Measurements from ENCODE around the gene STEAP1. TPM values are rescaled to one million over a fixed set of nuclear protein-coding genes. Genes with fewer than 3 reads are reported as not detected.

The STEAP1 gene
- total RNA-seq, 3 donors from 2014 or later (not counting 1 experiment from before 2014, with no cell fraction given): not detected

GRCh38 chr7:90176195-90176594 lies 21.9 kb downstream of the STEAP1 start:
- Histone ChIP-seq H3K27me3 (ENCODE audit: control insufficient read depth, insufficient read depth, low read length) (no peaks in the 10 kb centered on the region), H3K9me3 (ENCODE audit: control insufficient read depth, insufficient read depth, low read length) (no peaks in the 10 kb centered on the region), H3K27ac (ENCODE audit: low read length) (no peak overlapping the region), H3K4me1 (ENCODE audit: control insufficient read depth, insufficient read depth, low read length) (peaks cover 4% of the 10 kb centered on the region), H3K36me3 (ENCODE audit: control insufficient read depth, insufficient read depth, low read length) (no peaks in the 10 kb centered on the region), H3K4me3 (ENCODE audit: low read length) (no peak overlapping the region)
- no peak overlapping the region for H3K4me3 Mint-ChIP-seq
- TF ChIP-seq CTCF (IDR thresholded peaks at IDR 0.05): no peak
- no peaks in the 10 kb centered on the region for H3K9me3 Mint-ChIP-seq
- no peak for ATAC-seq
- WGBS (ENCODE audit: insufficient coverage): 95% methylated on average over 1 of the region's 1 CpG
- DNase-seq: no peak
- no peak overlapping the region for H3K27ac Mint-ChIP-seq
- intact Hi-C loops (cut with micrococcal nuclease): no loop called here
- H3K4me1 Mint-ChIP-seq: peaks cover 9 to 10% of the 10 kb centered on the region in 2 donors
- peaks cover under 1 to 7% of the 10 kb centered on the region in 2 donors for H3K27me3 Mint-ChIP-seq (ENCODE audit: low read depth in 2 of 2)
- no peaks in the 10 kb centered on the region for H3K36me3 Mint-ChIP-seq

- Histone ChIP-seq H3K9me3 (ENCODE audit: control insufficient read depth, insufficient read depth, low read length) (no peaks in the 10 kb centered on the region), H3K4me3 (ENCODE audit: low read length) (no peak overlapping the region), H3K36me3 (ENCODE audit: control insufficient read depth, insufficient read depth, low read length) (no peaks in the 10 kb centered on the region), H3K4me1 (ENCODE audit: control insufficient read depth, insufficient read depth, low read length) (peaks cover 4% of the 10 kb centered on the region), H3K27ac (ENCODE audit: low read length) (no peak overlapping the region), H3K27me3 (ENCODE audit: control insufficient read depth, insufficient read depth, low read length) (no peaks in the 10 kb centered on the region)
- no peak for TF ChIP-seq CTCF (IDR thresholded peaks at IDR 0.05)
- H3K4me3 Mint-ChIP-seq: no peak overlapping the region
- H3K36me3 Mint-ChIP-seq: no peaks in the 10 kb centered on the region
- WGBS (ENCODE audit: insufficient coverage): no CpG with 5 or more reads among the region's 2 CpGs
- H3K9me3 Mint-ChIP-seq: no peaks in the 10 kb centered on the region
- intact Hi-C loops (cut with micrococcal nuclease): no loop called here
- no peak for DNase-seq
- peaks cover 9 to 10% of the 10 kb centered on the region in 2 donors for H3K4me1 Mint-ChIP-seq
- ATAC-seq: no peak
- H3K27ac Mint-ChIP-seq: no peak overlapping the region
- no peaks in the 10 kb centered on the region for H3K27me3 Mint-ChIP-seq (ENCODE audit: low read depth in 2 of 2)
These were observed 23.9 kb downstream of the STEAP1 start for GRCh38 chr7:90178166-90178565.

GRCh38 chr7:90178679-90179278 lies 24.5 kb downstream of the STEAP1 start:
- peak; percentile 75 to 94 (median 90) for ATAC-seq
- no peak overlapping the region for H3K4me3 Mint-ChIP-seq
- WGBS (ENCODE audit: insufficient coverage): 78% methylated on average over 6 of the region's 6 CpGs
- no peaks in the 10 kb centered on the region for H3K9me3 ChIP-seq (ENCODE audit: control insufficient read depth, insufficient read depth, low read length)
- H3K4me3 ChIP-seq (ENCODE audit: low read length): no peak overlapping the region
- H3K9me3 Mint-ChIP-seq: no peaks in the 10 kb centered on the region
- H3K4me1 ChIP-seq (ENCODE audit: control insufficient read depth, insufficient read depth, low read length): peaks cover 4% of the 10 kb centered on the region
- TF ChIP-seq CTCF (IDR thresholded peaks at IDR 0.05): no peak
- DNase-seq: peak in 1 of 2 donors; percentile 13
- no peaks in the 10 kb centered on the region for H3K27me3 ChIP-seq (ENCODE audit: control insufficient read depth, insufficient read depth, low read length)
- H3K27ac ChIP-seq (ENCODE audit: low read length): no peak overlapping the region
- H3K36me3 ChIP-seq (ENCODE audit: control insufficient read depth, insufficient read depth, low read length): no peaks in the 10 kb centered on the region
- H3K4me1 Mint-ChIP-seq: peaks cover 9 to 10% of the 10 kb centered on the region in 2 donors
- peak overlapping the region; percentile 15 to 79 for H3K27ac Mint-ChIP-seq
- intact Hi-C loops (cut with micrococcal nuclease): no loop called here
- no peaks in the 10 kb centered on the region for H3K27me3 Mint-ChIP-seq (ENCODE audit: low read depth in 2 of 2)
- H3K36me3 Mint-ChIP-seq: no peaks in the 10 kb centered on the region

Measured in natural killer cell (primary cell).